Fibroblast of lung (primary cell): Measurements from ENCODE around the gene TMEM236.

Experiments used
- EZH2 ChIP-seq: IDR thresholded peaks from 2 replicates; pipeline ENCODE4 v1.5.1; 2012; ENCODE audit warnings: low read length, control low read depth, mild to moderate bottlenecking; ENCODE audit errors: missing control alignments
- TF ChIP-seq, protein P1 (sequence below), 2 donors: IDR thresholded peaks in 1 of 2; conservative IDR thresholded peaks in 1 of 2; 1 replicate in 1 of 2; 2 replicates in 1 of 2; pipeline ENCODE4 v1.5.1; 2011 to 2012; ENCODE audit warnings: low read length in 2 of 2, control low read depth in 1 of 2, inconsistent platforms in 1 of 2, low read depth in 1 of 2, mild to moderate bottlenecking in 1 of 2

DNA sequence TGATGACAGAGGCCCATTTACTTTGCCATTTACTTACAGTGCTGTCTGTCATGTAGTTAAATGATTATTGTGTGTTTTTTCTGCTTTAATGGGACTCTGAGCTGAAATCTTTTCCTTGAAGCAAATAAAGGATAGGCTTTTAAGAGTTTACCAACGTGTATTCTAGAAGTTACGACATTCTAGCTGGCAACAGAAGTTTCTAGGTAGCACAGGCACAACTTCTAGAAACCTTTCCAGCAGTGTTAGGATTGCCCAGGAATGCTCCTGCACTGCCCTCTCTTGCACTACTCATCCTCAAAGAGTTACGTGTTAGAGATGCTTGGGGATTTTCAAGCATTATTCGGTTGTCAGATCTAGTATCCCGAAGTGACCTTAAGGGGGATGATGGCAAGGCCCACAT, 42.5 kb upstream of the TMEM236 start:
- TF ChIP-seq, protein P1, sequence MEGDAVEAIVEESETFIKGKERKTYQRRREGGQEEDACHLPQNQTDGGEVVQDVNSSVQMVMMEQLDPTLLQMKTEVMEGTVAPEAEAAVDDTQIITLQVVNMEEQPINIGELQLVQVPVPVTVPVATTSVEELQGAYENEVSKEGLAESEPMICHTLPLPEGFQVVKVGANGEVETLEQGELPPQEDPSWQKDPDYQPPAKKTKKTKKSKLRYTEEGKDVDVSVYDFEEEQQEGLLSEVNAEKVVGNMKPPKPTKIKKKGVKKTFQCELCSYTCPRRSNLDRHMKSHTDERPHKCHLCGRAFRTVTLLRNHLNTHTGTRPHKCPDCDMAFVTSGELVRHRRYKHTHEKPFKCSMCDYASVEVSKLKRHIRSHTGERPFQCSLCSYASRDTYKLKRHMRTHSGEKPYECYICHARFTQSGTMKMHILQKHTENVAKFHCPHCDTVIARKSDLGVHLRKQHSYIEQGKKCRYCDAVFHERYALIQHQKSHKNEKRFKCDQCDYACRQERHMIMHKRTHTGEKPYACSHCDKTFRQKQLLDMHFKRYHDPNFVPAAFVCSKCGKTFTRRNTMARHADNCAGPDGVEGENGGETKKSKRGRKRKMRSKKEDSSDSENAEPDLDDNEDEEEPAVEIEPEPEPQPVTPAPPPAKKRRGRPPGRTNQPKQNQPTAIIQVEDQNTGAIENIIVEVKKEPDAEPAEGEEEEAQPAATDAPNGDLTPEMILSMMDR (conservative IDR thresholded peaks at IDR 0.05 in 1 of 2, IDR thresholded peaks at IDR 0.05 in 1 of 2; ENCODE audit: low read depth in 1 of 2, low read length in 2 of 2): no peak
- no peak for TF ChIP-seq EZH2
